Activated T-helper 1 cell treated with anti-CD3 and anti-CD28 coated beads, Interleukin-2, amount 50 U/mL, for 16 hours (primary cell): ENCODE results near the gene JSRP1.

Experiments
- DNase-seq, 2 donors: peaks; one replicate each; pipeline ENCODE4 v3.0.0-alpha.2; 2020; ENCODE audit warnings: low read depth in 1 of 2, low spot score in 1 of 2

Gene JSRP1, protein sequence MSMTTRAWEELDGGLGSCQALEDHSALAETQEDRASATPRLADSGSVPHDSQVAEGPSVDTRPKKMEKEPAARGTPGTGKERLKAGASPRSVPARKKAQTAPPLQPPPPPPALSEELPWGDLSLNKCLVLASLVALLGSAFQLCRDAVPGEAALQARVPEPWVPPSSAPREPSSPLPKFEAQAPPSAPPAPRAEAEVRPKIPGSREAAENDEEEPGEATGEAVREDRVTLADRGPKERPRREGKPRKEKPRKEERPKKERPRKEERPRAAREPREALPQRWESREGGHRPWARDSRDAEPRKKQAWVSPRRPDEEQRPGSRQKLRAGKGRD

DNA sequence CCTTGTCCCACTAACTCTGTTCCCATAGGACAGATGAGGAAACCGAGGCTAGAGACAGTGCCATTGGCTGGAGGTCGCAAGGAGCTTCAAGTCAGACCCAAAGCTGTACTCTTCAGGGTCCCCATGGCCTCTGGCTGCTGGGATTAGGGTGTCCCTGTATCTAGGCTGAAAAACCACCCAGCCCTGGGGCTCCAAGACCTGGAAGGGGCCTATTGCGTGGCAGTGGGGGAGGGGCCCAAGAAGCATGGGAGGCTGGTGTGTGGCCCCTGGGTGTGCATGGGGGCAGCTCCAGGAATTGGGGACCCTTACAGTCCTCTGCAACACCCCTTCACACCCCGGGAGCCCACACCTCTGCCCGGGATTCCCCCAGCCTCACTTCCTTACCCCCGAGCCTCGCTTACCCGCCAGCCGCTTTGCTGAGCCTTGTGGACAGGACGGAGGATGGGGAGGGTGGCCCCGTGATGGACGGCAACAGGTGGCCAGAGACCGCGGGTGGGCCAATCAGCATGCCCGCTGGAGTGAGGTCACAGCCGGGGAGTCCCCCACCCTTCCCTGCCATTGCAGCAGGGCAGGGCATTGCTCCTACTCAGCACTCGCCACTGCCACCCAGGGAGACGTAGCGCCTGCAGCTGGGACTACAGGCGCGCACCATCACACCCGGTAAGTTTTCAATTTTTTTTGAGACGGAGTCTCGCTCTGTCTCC is at the start of gene JSRP1:
Gene JSRP1, minus strand, starts transcription at position 436 of the 704 bp plus-strand sequence. CDS start 1,103 bp downstream, outside the sequence.
- DNase-seq, result no peak

DNA sequence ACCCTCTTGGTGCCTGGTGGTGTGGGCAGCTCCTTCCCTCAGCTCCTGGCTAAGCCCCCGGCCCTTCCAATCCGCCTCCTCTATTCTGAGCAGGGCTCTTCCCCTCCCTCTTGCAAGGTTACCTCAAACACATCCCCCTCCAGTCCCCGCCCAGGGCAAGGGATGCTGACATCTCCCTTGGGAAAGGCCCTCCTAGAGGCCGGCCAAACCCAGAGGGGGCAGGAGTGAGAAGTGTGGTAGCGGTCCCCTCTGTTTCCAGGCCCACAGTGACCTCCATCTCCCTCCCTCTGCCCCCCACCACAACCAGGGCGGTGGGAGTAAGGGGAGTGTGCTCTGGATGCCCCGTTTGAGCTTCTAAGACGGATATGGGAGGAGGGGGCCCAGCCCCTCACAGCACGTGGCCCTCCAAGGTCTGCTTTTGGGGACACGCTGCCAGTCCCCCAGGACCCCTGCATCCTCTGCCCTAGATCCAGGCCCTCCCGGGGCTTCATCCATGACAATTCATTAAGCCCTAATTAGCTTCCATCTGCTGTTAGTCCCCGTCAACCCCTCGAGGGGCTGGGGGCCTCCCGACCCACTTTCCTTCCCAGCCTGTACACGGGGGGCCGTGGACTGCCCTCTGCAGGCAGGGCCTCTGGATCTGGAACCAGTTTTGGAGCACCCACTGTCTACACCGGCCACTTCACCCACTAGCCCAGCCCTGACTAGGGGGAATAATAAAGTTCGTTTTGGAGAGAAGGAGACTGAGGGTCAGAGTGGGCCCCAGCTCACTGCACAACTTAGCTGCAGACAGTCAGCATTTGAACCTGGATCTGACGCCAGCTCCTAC is 49.4 kb upstream of the JSRP1 start:
- no peak for DNase-seq

DNA sequence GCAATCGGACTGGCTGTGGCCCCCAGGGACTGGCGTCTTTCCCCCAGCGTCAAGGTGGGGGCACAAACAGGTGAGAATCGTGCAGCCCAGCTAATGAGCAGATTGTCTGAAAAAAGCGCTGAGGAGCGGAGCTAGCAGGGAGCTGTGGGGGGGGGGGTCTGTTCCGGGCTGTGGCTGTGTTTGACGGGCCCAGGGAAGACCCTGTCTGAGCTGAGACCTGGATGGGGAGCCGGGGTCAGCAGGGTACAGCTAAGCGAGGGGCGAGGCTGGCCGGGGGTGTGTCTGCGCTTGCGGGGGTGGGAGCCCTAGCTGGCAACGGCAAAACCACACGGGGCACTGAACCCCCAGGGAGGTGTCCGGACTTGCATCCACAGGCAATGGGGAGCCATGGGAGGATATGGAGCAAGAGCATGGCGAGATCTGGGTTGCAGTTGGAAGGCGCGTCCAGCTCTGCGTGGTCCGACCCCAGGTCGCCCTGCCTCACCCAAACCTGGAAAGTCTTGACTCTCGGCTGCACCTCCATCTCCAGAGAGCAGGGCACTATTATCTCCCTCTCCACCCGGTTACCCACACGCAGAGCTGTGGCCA is 47.1 kb upstream of the JSRP1 start:
- no peak for DNase-seq

DNA sequence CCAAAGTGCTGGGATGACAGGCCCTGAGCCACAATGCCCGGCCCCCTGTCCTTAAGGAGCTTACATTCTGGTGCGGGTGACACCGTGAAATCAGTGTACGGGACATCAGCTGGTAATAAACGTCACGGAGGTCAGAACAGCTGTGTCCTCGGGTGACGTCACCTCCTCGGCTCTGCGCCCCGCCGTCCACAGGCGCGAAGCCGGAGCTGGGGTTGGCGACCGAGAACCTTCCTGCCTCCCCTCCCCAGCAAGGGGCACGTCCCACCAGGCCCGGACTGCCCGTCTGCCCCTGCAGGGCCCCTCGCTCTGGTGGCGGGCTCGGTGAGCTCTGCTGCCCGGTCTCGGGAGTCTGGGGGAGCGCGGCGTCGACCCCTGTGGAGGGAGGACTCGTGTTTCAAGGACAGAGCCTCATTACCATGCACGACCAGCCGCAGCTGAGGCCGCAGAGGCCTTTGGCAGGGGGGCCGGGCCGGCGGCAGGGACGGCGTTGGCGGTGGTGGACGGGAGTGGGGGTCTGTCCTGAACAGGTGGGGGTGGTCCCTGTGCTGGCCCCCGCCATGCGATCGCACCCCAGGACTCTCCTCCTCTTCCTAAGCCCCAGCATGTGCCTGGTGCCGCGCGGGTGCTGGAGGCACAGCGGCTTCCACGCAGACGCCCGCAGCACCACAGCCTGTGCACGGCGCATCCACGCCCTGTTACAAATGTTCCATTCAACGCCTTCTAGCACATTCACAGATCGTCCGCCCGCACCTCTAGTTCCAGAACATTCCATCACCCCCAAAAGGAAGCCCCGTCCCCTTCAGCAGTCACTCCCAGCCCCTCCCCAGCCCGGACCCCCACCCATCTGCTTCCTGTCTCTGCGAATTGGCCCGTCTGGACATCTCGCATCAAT is 46.3 kb upstream of the JSRP1 start:
- no peak for DNase-seq

DNA sequence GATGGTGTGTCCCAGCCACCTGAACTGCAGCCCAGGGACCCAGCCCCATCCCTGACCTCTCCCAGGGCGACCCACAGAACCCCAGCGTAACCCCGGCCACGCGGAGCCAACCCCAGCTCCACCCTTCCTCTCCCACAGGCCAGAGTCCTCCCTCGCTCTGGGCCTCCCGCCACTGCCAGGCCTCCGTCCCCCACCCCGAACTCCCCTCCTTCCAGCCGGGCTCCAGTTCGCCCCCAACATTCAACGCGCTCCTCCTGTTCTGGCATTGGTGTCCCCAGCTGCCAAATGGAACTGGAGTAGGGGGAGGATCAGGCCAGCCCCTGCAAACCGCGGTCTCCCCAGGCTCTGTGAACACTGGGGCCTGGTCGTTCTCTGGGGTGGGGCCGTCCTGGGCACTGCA is 44.3 kb upstream of the JSRP1 start:
- DNase-seq, result no peak

DNA sequence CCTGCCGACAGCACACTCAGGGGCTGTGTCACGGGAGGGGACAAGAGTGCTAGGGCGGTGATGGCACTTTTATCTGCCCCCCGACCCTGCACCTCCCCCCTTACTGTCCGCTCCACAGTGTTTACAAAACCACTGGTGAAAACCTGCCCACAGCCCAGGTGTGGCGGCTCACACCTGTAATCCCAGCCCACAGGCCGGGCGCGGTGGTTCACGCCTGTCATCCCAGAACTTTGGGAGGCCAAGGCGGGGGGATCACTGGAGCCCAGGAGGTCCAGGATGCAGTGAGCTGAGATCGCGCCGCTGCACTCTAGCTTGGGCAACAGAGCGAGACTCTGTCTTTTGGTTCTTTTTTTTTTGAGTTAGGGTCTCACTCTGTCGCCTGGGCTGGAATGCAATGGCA is 39.9 kb upstream of the JSRP1 start:
- DNase-seq, result no peak

DNA sequence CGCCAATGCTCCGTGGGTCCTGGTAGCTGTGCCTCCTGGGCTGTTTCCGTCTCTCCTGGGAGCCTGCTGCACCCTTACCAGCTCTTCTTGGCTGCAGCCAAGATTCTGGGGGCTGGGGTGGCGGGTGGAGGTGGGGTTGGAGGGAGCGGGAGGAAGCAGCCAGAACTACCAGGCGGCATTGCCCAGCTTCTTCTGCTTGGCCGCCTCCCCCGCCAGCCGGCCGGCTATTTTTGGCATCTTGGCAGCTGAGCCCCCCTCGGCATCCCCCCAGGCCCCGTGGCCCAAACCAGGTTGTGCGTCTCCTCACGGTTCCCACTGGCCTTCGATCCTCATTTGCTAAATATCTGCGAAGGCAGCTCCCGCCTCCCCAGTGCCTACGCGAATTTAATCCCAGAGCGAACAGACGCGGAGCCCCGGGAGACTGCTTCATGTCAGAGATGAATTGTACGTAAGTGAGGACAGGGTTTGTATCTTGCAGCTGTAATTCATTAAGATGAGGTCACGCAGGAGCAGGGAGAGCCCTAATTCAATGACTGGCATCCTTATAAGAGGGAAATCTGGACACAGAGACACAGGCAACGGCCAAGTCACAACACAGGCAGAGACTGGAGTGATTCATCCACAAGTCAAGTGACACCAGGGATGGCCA is 38.6 kb upstream of the JSRP1 start:
- no peak for DNase-seq

DNA sequence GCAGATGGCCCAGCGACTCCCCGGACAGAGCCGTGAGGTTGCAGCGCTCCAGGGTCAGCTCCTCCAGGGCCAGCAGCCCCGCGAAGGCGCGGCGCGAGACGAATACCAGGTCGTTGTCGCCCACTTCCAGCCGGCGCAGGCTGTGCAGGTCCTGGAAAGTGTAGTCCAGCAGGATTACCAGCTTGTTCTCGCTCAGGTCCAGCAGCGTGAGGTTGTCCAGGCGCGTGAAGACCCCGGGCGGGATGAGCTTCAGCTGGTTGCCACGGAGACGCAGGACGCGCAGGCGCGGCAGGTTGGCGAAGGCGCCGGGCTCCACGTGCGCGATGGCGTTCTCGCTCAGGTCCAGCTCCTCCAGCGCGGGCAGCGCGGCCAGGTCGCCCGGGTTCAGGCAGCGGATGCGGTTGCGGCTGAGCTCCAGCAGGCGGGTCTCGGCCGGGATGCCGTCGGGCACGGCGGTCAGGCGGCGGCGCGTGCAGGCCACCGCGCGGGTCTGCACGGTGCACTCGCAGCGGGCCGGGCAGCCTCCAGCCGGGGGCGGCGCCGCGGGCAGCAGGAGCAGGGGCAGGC is 35.1 kb upstream of the JSRP1 start:
- DNase-seq, result no peak

DNA sequence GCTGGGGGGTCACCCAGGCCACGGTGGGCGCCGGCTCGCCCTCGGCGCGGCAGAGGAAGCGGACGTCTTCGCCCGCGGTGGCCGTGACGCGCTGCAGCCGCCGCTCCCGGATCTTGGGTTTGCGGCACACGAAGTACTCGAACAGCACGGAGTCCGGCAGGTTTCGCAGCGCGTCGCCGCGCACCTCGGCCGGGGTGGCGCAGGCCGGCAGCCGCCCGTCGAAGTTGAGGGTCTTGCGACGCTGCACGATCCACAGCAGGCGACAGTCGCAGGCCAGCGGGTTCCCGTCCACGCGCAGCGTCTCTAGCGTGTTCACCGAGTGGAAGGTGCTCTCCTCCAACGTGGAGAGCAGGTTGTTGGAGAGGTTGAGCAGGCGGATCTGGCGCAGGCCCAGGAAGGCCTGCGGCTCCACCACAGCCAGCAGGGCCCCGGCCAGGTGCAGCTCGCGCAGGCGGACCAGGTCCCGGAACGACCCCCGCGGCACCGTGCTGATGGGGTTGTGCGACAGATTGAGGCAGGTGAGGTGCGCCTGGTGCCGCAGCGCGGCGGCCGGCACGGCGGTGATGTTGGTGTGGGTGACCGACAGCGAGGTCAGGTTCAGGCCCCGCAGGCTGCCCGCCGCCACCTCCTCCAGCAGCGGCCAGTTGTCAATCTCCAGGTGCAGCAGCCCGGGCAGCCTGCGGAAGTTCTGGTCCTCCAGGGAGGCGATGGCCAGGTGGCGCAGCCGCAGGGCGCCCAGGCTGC is 34.4 kb upstream of the JSRP1 start:
- no peak for DNase-seq

DNA sequence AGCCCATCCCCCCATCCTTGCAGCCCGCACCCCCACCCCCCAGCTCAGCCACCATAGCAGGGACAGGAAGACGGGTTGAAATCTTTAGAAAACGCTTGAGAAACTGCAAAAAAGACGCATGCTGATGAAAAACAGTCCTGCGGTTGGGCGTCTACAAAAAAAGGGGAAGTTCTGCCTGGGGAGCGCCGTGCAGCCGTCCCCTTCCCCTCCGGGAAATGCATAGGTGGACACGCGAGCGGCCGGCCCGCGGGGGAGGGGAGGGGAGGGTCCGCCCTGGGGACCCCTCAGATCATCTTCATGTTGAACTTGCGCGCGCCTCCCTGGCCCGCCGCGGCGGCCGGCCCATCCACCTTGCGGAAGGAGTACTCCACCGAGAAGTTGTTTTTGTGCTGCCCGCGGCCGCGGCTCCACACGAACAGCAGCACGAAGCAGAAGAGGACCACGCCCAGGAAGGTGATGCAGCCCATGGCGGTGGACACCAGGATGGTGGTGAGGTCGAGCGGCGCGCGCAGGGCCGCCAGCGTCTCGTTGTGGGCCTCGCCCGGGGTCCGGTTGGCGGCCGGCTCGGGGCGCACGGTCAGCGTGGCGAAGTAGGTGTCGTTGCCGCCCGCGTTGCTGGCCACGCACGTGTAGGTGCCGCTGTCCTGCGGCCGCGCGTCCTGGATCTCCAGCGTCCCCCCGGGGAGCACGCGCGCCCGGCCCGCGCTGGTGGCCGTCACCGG is 33.7 kb upstream of the JSRP1 start:
- peak in 1 of 2 donors; percentile 51 for DNase-seq

DNA sequence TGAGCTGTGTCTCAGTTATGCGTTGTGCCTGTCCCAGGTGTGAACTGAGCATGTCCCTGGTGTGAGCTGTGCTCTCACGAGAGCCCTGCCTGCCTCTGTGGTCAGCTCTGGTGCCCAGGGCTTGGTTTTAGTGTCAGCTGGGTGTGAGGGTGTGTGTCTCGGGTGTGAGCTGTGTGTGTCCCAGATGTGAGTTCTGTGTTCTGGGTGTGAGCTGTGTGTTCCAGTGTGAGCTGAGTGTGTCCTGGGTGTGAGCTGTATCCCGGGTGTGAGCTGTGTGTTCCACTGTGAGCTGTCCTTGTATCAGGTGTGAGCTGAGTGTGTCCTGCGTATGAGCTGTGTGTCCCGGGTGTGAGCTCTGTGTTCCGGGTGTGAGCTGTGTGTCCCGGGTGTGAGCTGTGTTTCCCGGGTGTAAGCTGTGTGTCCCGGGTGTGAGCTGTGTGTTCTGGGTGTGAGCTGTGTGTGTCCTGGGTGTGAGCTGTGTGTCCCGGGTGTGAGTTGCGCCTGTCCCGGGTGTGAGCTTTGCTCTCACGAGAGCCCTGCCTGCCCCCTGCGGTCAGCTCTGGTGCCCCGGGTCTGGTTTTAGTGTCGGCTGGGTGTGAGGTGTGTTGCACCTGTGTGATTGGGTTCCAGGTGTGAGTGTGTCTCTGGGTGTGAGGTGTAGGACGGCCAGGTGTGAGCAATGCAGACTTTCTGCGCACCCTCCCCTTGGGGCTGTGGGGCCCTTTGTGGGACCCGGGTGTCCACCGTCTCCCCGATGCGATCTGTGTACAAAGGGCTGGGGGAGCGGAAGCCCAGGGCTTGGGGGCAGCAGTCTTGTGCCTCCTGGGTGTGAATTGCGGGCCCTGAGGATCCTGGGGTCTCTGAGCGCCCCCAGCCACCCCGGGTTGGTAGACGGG is 32.8 kb upstream of the JSRP1 start:
- DNase-seq, result no peak

DNA sequence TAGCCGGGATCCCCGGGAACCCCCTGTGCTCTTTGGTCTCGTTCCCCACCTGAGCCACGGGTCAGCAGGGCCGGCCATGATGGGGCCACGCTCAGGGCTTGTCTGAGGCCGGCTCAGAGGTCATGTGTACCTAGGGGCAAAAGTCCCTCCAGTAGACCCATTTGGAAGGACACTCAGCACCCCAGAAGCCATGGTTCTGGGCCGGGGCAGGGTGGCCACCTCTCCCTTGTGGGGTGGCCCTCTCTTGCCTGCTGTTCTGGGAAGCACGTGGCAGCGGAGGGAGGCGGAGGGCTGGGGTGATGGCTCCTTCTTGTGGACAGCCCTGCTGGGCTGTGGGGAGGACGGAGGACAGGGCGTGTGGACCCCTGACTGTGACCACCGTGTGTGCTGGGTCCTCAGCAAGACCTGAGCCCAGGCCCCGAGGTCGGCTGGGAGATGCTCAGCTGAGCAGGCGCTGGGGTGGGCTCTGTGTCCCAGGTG is 32.2 kb upstream of the JSRP1 start:
- DNase-seq, result no peak

DNA sequence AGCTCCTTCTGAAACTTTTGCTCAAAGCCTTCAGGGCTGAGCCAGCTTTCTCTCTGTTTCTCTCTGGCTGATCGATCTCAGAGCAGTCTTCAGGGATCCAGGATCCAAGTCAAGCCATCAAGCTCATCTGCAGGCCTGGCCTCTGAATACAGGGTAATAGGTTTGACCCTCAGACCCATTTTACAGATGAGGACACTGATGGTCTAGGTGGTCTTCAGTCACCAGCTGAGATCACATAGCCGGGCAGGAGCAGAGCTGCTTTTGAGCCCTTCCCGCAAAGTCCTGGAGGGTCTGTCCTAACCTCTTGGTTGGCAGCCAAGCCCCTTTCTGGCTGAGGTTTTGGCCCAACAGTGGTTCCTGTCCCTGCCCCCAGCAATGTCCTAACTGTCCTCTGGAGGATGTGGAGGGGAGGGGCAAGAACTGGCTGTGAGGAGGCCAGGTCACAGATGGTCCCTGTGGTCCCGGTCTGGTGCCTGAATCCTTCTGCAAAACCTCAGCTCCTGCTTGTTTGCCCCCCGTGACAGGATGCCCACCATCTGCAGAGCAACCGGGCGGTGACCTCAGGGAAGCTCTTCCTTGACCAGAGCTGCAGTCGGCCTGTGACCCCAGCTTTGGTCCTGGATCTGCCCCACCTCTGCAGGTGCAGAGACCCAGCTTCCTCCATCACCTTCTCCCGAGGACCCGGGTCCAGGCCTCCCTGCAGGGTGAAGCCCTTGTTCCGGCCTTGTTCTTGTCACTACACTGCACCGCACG is 31.5 kb upstream of the JSRP1 start:
- no peak for DNase-seq

DNA sequence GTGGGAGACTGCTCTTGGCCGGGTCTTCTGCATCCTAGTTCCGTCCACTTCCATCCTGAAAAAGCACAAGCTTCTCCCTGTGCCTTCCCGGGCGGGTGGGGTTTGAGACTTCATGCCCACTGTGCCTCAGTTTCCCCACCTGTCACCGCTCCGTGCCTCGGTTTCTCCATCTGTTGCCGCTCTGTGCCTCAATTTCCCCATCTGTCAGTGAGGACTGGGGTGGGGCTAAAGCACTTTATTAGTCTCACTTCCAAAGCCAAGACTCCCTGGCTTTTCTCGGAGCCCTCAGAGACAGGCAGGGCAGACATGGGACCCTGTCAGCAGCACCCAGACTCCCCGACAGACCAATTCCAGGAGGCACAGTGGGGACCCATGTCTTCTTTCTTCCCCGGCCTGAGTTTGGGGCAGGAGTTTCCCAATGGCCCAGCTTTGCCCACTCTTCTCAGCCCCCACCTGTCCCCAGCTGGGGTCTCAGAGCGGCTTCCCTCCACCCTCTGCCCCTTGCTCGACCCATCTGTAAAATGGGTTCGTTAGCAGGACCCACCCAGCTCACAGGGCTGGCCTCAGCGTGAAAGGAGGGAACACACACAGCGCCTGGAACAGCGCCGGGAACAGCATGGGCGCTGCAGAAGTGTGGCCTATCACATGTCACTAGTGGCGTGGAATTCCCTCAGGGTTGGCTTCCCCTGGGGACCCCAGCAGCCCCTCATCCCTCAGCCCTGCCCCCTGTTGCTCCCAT is 30.4 kb upstream of the JSRP1 start:
- DNase-seq, result no peak

DNA sequence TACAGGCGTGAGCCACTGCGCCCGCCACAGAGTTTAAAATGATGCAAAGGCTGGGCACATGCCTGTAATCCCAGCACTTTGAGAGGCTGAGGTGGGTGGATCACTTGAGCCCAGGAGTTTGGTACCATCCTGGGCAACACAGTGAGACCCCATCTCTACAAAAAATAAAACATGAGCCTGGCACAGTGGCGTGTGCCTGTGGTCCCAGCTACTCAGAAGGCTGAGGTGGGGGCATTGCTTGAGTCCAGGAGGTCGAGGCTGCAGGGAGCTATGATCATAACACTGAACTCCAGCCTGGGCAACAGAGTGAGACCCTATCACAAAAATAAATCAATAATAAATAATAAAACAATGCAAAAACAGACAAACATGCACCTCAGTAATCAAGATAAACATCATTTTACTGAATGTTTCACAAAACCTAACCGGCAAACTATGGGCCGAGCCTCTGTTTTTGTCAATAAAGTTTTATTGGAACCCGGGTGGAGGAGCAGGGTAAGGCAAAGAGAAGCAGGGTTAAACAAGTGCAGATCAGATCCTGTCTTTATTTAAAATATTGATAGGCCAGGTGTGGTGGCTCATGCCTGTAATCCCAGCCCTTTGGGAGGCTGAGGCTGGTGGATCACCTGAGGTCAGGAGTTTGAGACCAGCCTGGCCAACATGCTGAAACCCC is 27.8 kb upstream of the JSRP1 start:
- no peak for DNase-seq
